SKM-1 treated with dmso at 0.1 percent for 144 hours (cell line): ENCODE data around the gene AIFM3.

Source experiments
- DNase-seq: peaks from one replicate; lab custom pipeline; 2025; ENCODE audit not compliant: unreplicated experiment; lab: John Stamatoyannopoulos, UW

The AIFM3 gene

DNA sequence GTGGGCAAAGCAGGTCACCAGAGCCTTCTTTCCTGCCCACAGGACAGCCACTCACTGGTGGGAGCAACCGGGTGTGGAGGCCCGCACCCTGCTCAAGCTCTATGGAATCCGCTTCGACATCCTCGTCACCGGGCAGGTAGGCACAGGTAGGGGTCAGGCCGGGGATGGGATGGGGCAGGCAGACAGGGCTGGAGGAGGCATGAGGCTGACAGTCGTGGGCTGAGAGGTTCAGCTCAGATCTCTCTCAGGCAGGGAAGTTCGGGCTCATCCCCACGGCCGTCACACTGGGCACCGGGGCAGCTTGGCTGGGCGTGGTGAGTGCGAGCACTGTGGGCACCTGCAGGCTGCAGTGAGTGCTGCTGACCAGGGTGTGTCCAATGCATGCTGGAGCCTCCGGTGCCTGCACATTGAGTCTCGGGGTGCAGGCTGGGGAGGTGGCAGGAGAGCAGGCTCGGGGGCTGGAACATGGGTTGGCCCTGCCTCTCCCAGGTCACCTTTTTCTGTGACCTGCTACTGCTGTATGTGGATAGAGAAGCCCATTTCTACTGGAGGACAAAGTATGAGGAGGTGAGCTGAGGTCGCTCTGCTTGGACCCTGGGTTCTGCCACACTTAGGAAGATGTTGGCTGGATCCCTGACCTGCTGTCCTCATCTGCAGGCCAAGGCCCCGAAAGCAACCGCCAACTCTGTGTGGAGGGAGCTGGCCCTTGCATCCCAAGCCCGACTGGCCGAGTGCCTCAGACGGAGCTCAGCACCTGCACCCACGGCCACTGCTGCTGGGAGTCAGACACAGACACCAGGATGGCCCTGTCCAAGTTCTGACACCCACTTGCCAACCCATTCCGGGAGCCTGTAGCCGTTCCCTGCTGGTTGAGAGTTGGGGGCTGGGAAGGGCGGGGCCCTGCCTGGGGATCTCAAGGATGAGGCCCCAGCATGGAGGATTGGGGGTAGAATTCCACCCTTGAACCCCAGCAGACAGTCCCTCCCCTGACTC is 59.0 kb downstream of the AIFM3 start:
- DNase-seq, result no peak

DNA sequence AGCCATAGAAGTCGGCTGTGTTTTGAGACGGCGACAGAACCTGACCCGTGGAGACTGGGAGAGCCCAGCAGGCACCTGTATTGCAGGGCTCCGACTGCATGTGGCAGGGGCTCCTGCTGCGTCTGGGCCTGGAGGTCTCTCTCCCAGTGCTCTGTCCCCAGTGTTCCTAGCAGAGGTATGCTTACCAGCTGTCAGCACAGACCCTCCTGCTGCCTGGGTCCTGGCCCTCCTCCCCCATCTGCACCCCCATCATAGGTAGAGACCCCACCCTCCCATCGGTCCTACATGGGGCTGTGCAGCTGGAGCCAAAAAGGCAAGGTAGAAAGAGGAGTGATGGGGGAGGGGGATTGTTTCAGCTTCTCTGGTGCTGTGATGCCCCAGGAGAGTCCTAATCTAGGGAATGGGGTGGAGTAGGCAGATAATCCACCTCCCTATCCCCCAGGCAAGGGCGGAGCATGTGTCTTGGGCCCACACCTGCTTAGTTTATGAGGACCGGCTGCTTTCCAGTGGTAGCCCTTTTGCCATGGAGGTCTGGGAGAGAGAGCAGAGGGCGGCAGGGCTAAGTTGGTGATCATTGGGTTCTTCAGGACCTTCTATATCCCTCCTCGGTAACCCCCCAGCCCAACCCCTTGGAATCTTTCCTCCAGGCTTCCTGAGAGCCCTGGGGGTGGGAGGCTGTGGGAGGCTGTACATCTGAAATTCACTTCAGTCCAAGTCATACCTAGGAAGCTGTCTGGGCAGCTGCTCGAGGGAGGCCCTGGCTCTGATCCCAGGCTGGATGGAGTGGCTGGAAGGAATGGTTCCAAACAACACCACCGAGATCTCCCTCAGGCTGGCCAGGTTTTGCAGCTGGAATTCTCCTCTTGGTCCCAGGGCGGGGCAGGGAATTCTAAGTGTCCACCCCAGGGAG is 60.0 kb downstream of the AIFM3 start:
- DNase-seq, result no peak

DNA sequence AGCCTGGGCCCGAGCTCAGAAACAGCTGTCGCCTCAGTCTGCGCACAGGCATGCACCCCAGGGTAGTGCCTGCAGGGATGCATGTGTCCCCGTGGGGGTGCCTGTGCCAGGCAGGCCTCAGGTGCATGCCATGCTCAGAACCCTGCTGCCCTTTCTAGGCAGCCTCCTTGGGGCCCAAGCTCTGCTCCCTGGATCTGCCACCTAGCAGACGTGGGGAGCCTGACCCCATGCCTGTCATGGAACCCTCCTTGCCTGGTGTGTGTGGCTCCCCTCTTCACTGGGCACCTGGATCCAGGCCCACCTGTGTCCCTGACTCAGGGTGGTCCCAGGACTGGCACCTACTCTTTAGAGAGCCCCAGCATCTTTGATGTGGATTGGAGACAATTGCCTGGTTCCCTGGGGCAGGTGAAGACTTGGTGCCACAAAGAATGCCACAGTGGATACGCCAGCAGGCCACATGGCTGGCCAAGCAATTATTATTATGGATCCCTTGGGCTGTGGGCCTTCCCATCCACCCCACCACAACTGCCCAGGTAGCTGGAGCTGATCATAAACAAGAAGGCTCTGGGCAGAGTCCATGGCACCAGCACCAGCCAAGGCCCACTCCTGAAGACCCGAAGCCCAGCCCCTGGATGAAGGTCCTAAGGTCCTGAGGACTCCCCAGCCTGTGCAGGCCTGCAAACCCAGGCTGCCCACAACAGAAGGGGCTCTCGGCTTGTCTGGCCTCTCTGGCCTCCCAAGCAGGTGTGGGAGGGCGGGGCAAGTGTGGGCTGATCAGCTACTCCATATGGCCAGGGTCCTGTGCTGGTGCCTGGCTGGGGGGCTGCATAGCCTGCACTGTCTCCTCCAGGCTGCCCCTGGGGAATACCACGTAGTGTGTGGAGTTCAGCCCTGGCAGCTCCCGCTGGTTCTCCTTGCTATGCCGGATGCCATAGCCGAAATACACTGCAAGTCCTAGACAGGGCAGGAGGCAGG is 61.5 kb downstream of the AIFM3 start:
- no peak for DNase-seq

DNA sequence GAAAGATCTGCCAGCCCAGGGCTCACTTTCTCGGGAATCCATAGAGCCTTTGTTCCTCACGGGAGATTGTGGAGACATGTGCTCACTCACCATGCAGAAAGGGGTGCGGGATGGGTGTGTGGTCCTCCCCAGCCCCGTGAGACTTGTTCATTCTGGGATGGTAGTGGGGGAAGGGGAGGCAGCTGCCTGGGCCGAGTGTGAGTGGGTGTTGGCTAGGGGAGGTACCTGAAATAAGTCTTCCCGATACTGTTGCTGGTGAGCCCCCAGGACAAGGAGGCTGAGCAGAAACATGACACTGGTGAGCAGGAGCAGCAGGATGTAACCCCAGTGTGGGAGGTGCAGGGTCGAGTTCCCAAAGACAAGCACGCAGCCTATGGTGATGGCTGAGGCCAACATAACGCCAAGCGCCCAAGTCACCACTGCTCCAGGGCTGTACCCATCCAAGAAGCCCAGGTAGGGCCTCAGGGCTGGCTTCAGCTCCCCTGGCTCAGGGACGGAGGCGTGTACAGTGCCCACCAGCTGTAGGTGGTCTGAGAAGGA is 62.5 kb downstream of the AIFM3 start:
- DNase-seq, result no peak

DNA sequence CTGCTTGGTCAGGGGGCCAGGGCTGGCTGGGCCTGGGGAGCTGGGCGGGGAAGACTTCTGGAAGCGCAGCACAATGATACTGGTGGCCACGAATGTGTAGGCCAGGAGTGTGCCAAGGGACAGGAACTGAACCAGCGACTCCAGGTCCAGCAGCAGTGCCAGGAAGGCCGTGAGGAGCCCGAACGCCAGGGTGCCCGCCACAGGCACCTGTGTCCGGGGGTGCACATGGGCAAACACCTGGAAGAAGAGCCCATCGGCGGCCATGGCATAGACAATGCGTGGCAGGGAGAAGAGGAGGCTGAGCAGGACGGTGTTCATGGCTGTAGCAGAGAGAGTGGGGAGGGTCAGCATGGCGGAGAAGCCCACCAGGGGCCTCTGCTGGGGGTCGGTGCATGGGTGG is 63.0 kb downstream of the AIFM3 start:
- DNase-seq, result no peak
